Liver (tissue), 10 donors: ENCODE results near the gene CDK17. TPM values are rescaled to one million over a fixed set of nuclear protein-coding genes. Genes with fewer than 3 reads are reported as not detected.

ENCODE experiments used
- DNase-seq: peaks from one replicate; pipeline ENCODE4 v3.0.0-alpha.2; 2017; ENCODE audit warnings: low spot score
- H3K27ac ChIP-seq, 2 donors: one replicate each; pipeline ENCODE4 v1.7.0; 2013; ENCODE audit warnings: inconsistent platforms in 2 of 2, low read length in 2 of 2, control low read depth in 1 of 2, low read depth in 1 of 2, mild to moderate bottlenecking in 1 of 2
- H3K27me3 ChIP-seq, 4 donors: one replicate each; pipeline versions ENCODE4 v1.6.1 to v1.7.0; 2013; ENCODE audit warnings: low read length in 3 of 4, inconsistent platforms in 1 of 4, mild to moderate bottlenecking in 1 of 4, moderate library complexity in 1 of 4; ENCODE audit not compliant: control insufficient read depth in 4 of 4, insufficient read depth in 4 of 4
- H3K36me3 ChIP-seq, 4 donors: one replicate each; pipeline versions ENCODE4 v1.6.1 to v1.7.0; 2013; ENCODE audit warnings: low read length in 3 of 4, mild to moderate bottlenecking in 3 of 4, low read depth in 1 of 4, moderate library complexity in 1 of 4; ENCODE audit not compliant: control insufficient read depth in 4 of 4, insufficient read depth in 3 of 4
- H3K4me1 ChIP-seq, 4 donors: one replicate each; pipeline versions ENCODE4 v1.6.1 to v1.7.0; 2013; ENCODE audit warnings: low read length in 3 of 4, mild to moderate bottlenecking in 3 of 4, moderate library complexity in 1 of 4; ENCODE audit not compliant: control insufficient read depth in 4 of 4, insufficient read depth in 4 of 4
- H3K4me3 ChIP-seq, 3 donors: one replicate each; pipeline versions ENCODE4 v1.6.1 to v1.7.0; 2013; ENCODE audit warnings: low read length in 3 of 3, control low read depth in 1 of 3, low read depth in 1 of 3, mild to moderate bottlenecking in 1 of 3
- H3K9ac ChIP-seq, 2 donors: one replicate each; pipeline ENCODE4 v1.7.0; 2013; ENCODE audit warnings: low read length in 2 of 2, mild to moderate bottlenecking in 2 of 2, moderate library complexity in 2 of 2, control low read depth in 1 of 2, low read depth in 1 of 2
- H3K9me3 ChIP-seq, 4 donors: one replicate each; pipeline versions ENCODE4 v1.6.1 to v1.7.0; 2013; ENCODE audit warnings: low read length in 3 of 4; ENCODE audit not compliant: control insufficient read depth in 4 of 4
- MAX ChIP-seq: IDR thresholded peaks from 2 replicates; pipeline ENCODE4 v1.6.1; 2016; ENCODE audit warnings: antibody characterized with exemption
- NR2F2 ChIP-seq: IDR thresholded peaks from 2 replicates; pipeline ENCODE4 v1.6.1; 2016; ENCODE audit warnings: antibody characterized with exemption
- WGBS: extraction: QIAGEN DNeasy Blood & Tissue Kit; methylation state at CpG from one replicate; pipeline ENCODE4 v1.1.7; 2013; 5-methylcytosine and 5-hydroxymethylcytosine counted together
- polyA plus RNA-seq, 2 donors: library from polyadenylated mRNA; stranded (reverse) in 1 of 2; unstranded in 1 of 2; fragments of 200-250 nt in 1 of 2; fragments of >200 nt in 1 of 2; fragmentation: Nextera tagmentation in 1 of 2; extraction: Ambion mirVana in 1 of 2; gene quantifications; one replicate each; pipeline versions ENCODE4 v1.2.1 to v1.2.3, GENCODE V29; 2013 to 2015
- small RNA-seq: library from RNA; depleted of rRNA; stranded (forward); fragments of <200 nt; gene quantifications from one replicate; pipeline ENCODE3, GENCODE V24; 2014
- total RNA-seq, 2 donors: library from RNA; depleted of rRNA; stranded (reverse); fragments of >200 nt; gene quantifications; one replicate each; pipeline ENCODE4 v1.2.3, GENCODE V29; 2014
- TF ChIP-seq, protein P1 (sequence below): fragments of 150-350 bp; IDR thresholded peaks from 2 replicates; pipeline ENCODE4 v1.5.1; 2017; ENCODE audit warnings: improper control_type of control experiment, low read depth, low read length; ENCODE audit not compliant: missing input control
- donor health status: healthy.
- donor health status: healthy.
- donor health status: healthy.
- donor health status: healthy.
- donor health status: healthy.

The CDK17 gene
- total and polyA plus RNA-seq, 4 donors: 4.8 to 25.2 (median 14.9) TPM

- no peak for TF ChIP-seq NR2F2
- TF ChIP-seq, protein P1, sequence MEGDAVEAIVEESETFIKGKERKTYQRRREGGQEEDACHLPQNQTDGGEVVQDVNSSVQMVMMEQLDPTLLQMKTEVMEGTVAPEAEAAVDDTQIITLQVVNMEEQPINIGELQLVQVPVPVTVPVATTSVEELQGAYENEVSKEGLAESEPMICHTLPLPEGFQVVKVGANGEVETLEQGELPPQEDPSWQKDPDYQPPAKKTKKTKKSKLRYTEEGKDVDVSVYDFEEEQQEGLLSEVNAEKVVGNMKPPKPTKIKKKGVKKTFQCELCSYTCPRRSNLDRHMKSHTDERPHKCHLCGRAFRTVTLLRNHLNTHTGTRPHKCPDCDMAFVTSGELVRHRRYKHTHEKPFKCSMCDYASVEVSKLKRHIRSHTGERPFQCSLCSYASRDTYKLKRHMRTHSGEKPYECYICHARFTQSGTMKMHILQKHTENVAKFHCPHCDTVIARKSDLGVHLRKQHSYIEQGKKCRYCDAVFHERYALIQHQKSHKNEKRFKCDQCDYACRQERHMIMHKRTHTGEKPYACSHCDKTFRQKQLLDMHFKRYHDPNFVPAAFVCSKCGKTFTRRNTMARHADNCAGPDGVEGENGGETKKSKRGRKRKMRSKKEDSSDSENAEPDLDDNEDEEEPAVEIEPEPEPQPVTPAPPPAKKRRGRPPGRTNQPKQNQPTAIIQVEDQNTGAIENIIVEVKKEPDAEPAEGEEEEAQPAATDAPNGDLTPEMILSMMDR: no peak
- TF ChIP-seq MAX: no peak
These were observed 171.5 kb downstream of the CDK17 start for GRCh38 chr12:96228566-96229248.

More at GRCh38 chr12:96228566-96229248, 171.5 kb downstream of the CDK17 start:
- no peak for DNase-seq
- Histone ChIP-seq H3K4me3 (no peak overlapping the region), H3K27ac (no peak overlapping the region), H3K4me1 (peaks cover 7 to 13% (median 8%) of the 10 kb centered on the region in 4 donors), H3K9ac (no peak overlapping the region), H3K36me3 (no peaks in the 10 kb centered on the region), H3K27me3 (no peaks in the 10 kb centered on the region), H3K9me3 (no peaks in the 10 kb centered on the region)
- 82% methylated on average over 12 of the region's 12 CpGs for WGBS

Small RNA genes within 50 kb of the gene (small RNA-seq; reads per million reads assigned to genes)
- gene RN7SKP11: not detected
- gene RNU4-24P: not detected

Other genes starting within 250 kb of the CDK17 start
- gene ELK3, start 206.1 kb downstream of the CDK17 start, total RNA-seq: 1 to 10 TPM; 4.1 to 4.9 TPM
- gene ELK3, start 206.1 kb downstream of the CDK17 start, polyA plus RNA-seq: 1 to 10 TPM; 3.7 to 5.2 TPM
- under 1 TPM; 0.17 to 0.19 TPM for gene CFAP54, start 89.1 kb upstream of the CDK17 start, total RNA-seq
- gene CFAP54, start 89.1 kb upstream of the CDK17 start, polyA plus RNA-seq: under 1 TPM; 0.01 to 0.14 TPM